ENCODE measurements around the gene SIDT1. TPM values are rescaled to one million over a fixed set of nuclear protein-coding genes. Genes with fewer than 3 reads are reported as not detected.
"Not testable (repeated sequence)": the region's sequence is repeated elsewhere in the genome, so short reads cannot be mapped to it uniquely, and the experiment has no call there.

SIDT1 gene
- polyA plus RNA-seq, 3 donors from 2014 or later: 9.5 to 33.2 (median 11.8) TPM

DNA sequence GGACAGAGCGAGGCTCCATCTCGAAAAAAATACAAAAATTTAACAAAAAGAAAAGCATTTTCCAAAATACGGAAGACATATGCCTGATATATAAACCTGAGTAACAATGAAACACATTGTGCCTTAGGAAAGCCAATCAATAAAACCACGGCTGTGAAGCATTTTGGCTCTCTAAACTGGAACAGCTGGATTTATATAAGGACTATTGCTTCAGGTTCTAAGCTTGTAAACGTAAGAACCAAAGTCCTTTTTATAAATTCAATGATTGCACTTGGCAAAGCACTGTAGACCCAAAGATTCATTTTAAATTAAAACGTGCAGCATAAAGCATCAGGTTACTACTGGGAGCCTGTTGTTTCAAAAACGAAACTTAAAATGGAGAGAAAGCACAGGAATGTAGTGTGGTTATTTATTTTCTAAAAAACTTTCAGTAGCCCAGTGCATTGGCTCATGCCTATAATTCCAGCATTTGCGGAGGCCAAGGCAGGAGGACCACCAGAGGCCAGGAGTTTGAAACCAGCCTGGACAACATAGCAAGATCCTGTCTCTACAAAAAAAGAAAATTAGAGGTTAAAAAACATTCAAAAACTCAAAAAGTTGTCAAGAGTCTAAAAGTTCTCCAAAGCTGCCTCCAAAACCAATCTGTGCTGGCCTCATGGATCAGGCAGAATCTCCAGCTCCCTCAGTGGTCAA lies 102.6 kb downstream of the SIDT1 start:
- peaks cover 0 to 2% (median 0%) of the 10 kb centered on the region in 3 donors for H3K27me3 Mint-ChIP-seq (ENCODE audit: low read depth in 3 of 3)
- no peaks in the 10 kb centered on the region for H3K9me3 Mint-ChIP-seq
- H3K4me1 Mint-ChIP-seq: no peaks in the 10 kb centered on the region
- H3K4me3 Mint-ChIP-seq: no peak overlapping the region
- H3K27ac Mint-ChIP-seq: no peak overlapping the region
- no peak for DNase-seq
- H3K36me3 Mint-ChIP-seq: peaks cover 5 to 6% (median 6%) of the 10 kb centered on the region in 3 donors

DNA sequence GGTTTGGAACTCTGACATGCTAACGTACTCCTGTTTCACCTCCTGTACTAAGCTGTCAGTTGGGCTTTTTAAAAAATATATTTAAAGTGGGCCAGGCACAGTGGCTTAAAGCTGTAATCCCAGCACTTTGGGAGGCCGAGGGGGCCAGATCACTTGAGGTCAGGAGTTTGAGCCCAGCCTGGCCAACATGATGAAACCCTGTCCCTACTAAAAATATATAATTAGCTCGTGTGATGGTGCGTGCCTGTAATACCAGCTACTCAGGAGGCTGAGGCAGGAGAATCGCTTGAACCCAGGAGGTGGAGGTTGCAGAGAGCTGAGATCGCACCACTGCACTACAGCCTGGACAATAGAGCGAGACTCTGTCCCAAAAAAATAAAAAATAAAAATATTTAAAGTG lies 103.7 kb downstream of the SIDT1 start:
- H3K4me3 Mint-ChIP-seq; DNase-seq; H3K4me1 Mint-ChIP-seq; H3K27me3 Mint-ChIP-seq (ENCODE audit: low read depth in 3 of 3); H3K9me3 Mint-ChIP-seq; H3K27ac Mint-ChIP-seq; H3K36me3 Mint-ChIP-seq: not testable (repeated sequence)

DNA sequence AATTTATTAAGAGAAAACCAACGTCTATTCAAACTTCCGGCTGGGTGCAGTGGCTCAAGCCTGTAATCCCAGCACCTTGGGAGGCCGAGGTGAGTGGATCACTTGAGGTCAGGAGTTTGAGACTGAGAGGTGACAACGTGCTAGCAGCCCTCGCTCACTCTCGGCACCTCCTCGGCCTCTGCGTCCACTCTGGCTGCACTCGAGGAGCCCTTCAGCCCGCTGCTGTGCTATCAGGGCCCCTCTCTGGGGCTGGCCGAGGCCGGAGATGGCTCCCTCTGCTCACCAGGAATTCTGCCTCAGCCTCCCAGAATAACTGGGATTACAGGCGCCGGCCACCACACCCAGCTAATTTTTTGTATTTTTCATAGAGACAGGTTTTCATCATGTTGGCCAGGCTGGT lies 105.4 kb downstream of the SIDT1 start:
- H3K4me3 Mint-ChIP-seq: no peak overlapping the region
- no peak overlapping the region for H3K27ac Mint-ChIP-seq
- no peaks in the 10 kb centered on the region for H3K9me3 Mint-ChIP-seq
- H3K4me1 Mint-ChIP-seq: no peaks in the 10 kb centered on the region
- peaks cover 0 to 1% (median 0%) of the 10 kb centered on the region in 3 donors for H3K27me3 Mint-ChIP-seq (ENCODE audit: low read depth in 3 of 3)
- peaks cover 0 to 3% (median 0%) of the 10 kb centered on the region in 3 donors for H3K36me3 Mint-ChIP-seq
- no peak for DNase-seq

DNA sequence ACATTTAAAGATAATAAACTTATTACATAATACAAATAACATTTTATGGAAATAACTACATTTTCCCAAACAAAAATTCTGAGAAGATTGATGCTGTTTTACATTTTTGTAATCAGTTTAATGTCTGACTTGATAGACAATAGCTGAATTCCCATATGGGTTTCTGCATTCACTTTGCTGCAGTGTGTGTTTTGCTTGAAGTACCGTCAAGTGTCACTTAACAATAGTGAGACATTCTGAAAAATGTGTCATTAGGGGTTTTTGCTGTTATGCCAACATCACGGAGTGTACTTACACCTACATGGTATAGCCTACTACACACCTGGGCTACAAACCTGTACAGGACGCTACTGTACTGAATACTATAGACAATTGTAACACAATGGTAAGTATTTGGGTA lies 106.6 kb downstream of the SIDT1 start:
- no peak for DNase-seq
- Mint-ChIP-seq H3K9me3 (peaks cover 0 to 1% (median 0%) of the 10 kb centered on the region in 6 donors), H3K27ac (no peak overlapping the region), H3K36me3 (peaks cover 0 to 7% (median under 1%) of the 10 kb centered on the region in 3 donors), H3K4me3 (no peak overlapping the region), H3K4me1 (no peaks in the 10 kb centered on the region), H3K27me3 (ENCODE audit: low read depth in 3 of 3) (peaks cover 0 to 3% (median 1%) of the 10 kb centered on the region in 3 donors)

DNA sequence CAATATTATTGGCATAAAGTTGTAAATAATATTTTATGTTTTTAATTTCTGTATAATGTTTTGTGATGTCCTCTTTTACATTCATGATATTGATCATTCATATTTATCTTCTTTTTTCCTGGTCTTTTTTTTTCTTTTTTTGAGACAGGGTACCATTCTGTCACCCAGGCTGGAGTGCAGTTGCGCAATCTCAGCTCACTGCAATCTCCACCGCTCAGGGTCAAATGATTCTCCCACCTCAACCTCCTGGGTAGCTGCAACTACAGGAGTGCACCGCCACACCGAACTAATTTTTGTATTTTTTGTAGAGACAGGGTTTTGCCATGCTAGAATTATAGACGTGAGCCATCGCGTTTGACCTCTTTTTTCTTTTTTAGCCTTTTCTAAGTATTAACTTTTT lies 111.2 kb downstream of the SIDT1 start:
- DNase-seq: no peak
- Mint-ChIP-seq H3K4me3 (no peak overlapping the region), H3K9me3 (peaks cover 3 to 26% (median 15%) of the 10 kb centered on the region in 6 donors), H3K27me3 (ENCODE audit: low read depth in 3 of 3) (peaks cover 0 to 3% (median 1%) of the 10 kb centered on the region in 3 donors), H3K4me1 (no peaks in the 10 kb centered on the region), H3K36me3 (peaks cover 0 to 27% (median 20%) of the 10 kb centered on the region in 3 donors), H3K27ac (no peak overlapping the region)

DNA sequence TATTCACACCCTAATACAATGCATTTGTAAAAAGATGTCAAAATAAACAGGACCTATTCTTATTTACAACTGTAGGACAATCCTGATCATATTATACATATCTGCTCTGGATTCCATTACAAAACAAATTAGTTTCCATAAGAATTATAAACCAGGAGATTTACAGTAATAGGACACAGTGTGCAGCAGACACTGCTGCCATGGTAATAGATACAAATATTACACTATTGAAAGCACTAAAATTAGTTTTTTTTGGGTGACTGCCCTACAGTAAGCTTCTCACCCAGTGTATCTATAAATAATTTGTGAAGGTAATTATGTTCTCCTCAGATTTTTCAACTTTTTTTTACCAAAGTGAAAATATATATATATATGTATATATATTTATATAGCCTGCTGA lies 116.2 kb downstream of the SIDT1 start:
- Mint-ChIP-seq H3K36me3 (peaks cover 6 to 29% (median 24%) of the 10 kb centered on the region in 3 donors), H3K9me3 (peaks cover 3 to 26% (median 15%) of the 10 kb centered on the region in 6 donors), H3K4me1 (no peaks in the 10 kb centered on the region), H3K4me3 (no peak overlapping the region), H3K27me3 (ENCODE audit: low read depth in 3 of 3) (peaks cover 0 to 3% (median 0%) of the 10 kb centered on the region in 3 donors), H3K27ac (no peak overlapping the region)
- DNase-seq: no peak

DNA sequence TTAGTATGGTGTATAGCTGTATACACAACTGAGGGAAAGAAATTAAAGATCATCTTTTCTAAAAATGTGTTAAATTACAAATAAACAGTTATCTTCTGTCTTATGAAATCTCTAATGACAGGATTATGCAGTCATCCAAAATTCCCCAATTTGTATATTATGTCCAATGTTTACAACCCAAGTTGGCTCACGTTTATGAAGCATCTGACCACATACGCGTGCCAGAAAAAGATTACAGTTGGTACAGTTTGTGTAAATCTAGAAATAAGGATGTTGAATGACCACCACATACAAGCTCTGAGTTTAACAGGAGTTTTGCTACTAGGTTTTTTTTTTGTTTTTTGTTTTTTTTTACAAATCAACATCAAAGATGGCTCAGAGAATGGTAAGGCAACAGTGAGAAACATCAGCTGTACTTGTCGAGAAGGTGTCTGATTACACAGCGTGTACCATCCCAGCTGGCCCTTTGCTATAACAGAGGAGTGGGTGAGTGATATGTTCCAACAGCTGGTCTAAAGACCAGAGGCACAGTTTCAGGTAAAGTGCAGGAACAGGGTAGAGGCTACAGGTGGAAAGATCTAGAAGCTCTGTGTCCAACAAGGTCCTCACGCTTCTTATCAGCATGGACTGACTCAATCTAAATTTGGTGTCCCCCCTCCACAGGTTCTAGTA lies 117.0 kb downstream of the SIDT1 start:
- Mint-ChIP-seq H3K36me3 (peaks cover 6 to 29% (median 21%) of the 10 kb centered on the region in 3 donors), H3K27me3 (ENCODE audit: low read depth in 3 of 3) (no peaks in the 10 kb centered on the region), H3K27ac (no peak overlapping the region), H3K9me3 (peaks cover 3 to 25% (median 13%) of the 10 kb centered on the region in 6 donors), H3K4me1 (no peaks in the 10 kb centered on the region), H3K4me3 (no peak overlapping the region)
- no peak for DNase-seq

DNA sequence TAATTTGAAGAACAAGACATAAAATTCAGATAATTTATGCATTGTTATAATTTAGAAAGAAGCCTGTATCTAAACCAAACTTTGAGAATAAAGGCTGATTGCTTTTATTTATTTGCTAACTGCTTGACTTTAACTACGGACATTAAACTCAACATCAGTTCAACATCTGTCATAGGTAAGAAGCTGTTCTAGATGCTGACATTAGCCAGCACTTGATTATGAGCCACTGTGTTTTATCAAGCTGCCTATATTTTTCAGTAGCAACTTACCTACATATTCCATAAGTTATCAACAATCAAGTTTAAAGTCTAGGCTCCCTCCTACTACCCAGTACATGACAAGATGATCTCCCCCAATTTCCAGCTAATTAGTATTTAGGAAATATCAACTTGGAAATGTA lies 122.0 kb downstream of the SIDT1 start:
- no peaks in the 10 kb centered on the region for H3K4me1 Mint-ChIP-seq
- no peak overlapping the region for H3K4me3 Mint-ChIP-seq
- no peak for DNase-seq
- peaks cover 34 to 53% (median 41%) of the 10 kb centered on the region in 3 donors for H3K36me3 Mint-ChIP-seq
- peak overlapping the region in 1 of 6 donors; percentile 53 for H3K27ac Mint-ChIP-seq
- H3K27me3 Mint-ChIP-seq (ENCODE audit: low read depth in 3 of 3): no peaks in the 10 kb centered on the region
- no peaks in the 10 kb centered on the region for H3K9me3 Mint-ChIP-seq

DNA sequence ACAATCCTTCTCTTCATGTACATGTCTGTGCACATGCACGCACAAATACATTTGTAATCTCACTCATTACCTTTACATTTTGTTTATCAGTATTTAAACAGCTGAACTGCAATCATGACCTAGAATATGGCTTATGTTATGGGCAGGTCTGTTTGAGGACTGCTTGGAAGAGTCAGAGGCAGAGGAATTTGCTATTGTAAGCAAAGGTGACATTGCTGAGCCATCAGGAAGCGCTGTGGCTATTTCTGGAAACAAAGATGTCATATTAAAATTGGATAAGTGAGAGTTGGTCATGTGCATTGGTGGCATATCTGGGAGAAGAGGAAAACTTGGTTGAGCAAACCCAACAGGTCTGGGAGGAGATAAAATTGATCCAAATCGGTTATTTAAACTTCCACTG lies 122.5 kb downstream of the SIDT1 start:
- Mint-ChIP-seq H3K9me3 (no peaks in the 10 kb centered on the region), H3K27ac (peak overlapping the region in 1 of 6 donors; percentile 53), H3K4me1 (no peaks in the 10 kb centered on the region), H3K27me3 (ENCODE audit: low read depth in 3 of 3) (no peaks in the 10 kb centered on the region), H3K4me3 (no peak overlapping the region), H3K36me3 (peaks cover 39 to 58% (median 46%) of the 10 kb centered on the region in 3 donors)
- no peak for DNase-seq

DNA sequence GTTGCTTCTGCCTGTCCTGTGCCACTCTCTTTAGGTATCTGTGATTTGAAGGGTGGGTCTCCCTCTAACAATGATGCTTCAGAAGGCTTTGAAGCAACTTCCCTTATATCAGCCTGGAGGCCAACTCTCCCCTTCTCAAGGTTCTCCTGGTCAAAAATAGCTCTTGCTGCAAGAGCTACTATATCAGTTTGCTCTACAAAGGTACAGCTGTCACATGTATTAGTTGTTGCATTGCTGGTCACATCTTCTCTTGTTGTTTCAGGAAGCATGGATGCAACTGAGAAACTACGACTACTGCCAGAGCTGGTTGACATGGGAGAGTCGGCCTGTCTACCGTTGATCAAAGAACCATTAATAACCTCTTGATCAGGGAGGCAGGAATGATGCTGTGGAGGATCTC lies 125.8 kb downstream of the SIDT1 start:
- Mint-ChIP-seq H3K4me1 (no peaks in the 10 kb centered on the region), H3K9me3 (no peaks in the 10 kb centered on the region), H3K27ac (no peak overlapping the region), H3K36me3 (peaks cover 44 to 80% (median 59%) of the 10 kb centered on the region in 3 donors), H3K27me3 (ENCODE audit: low read depth in 3 of 3) (no peaks in the 10 kb centered on the region), H3K4me3 (no peak overlapping the region)
- DNase-seq: no peak

DNA sequence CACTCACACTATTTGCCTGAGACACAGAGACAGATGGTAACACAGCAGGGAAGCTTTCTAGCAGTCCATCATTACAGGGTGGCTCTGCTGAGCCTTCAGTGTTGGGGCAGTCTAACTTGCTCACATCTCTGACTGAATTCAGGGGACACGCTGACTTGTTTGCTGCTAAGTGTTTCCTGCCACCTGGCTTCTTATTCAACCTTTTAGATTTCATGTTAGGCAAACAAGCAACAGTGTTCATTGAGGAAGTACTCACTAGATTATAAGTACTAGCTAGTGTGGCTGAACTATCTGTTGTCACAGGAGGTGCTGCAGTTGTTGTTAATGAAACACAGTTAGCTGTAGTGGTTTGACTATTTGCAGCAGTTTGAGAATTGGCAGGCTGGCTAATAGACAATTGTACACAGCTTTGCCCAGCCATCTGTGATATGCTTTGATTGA lies 126.8 kb downstream of the SIDT1 start:
- Mint-ChIP-seq H3K9me3 (no peaks in the 10 kb centered on the region), H3K4me1 (peaks cover 0 to 6% of the 10 kb centered on the region in 2 donors), H3K27me3 (ENCODE audit: low read depth in 3 of 3) (no peaks in the 10 kb centered on the region), H3K4me3 (no peak overlapping the region), H3K36me3 (peaks cover 49 to 85% (median 60%) of the 10 kb centered on the region in 3 donors), H3K27ac (no peak overlapping the region)
- no peak for DNase-seq

DNA sequence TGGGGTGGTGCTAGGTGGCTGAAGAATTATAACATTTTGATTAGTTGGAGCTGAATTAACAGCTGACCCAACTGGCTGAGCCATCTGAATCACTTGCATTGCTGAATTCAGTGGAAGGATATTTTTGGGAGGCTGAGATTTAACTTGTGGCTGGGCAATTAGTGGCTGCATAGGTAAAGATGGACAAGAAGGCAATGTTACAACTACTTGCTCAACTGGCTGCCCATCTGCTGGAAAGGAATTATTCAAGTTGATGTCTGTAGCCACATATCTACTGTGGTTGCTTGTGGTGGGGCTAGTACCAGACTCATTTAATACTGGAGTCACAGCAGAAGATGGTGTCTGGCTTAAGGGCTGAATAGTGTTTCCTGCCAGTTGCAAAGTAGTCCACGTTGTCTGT lies 127.6 kb downstream of the SIDT1 start:
- no peak overlapping the region for H3K27ac Mint-ChIP-seq
- peaks cover 0 to 2% (median 0%) of the 10 kb centered on the region in 3 donors for H3K27me3 Mint-ChIP-seq (ENCODE audit: low read depth in 3 of 3)
- no peak for DNase-seq
- no peaks in the 10 kb centered on the region for H3K9me3 Mint-ChIP-seq
- H3K4me3 Mint-ChIP-seq: no peak overlapping the region
- H3K4me1 Mint-ChIP-seq: peaks cover 7 to 15% of the 10 kb centered on the region in 2 donors
- peaks cover 52 to 89% (median 66%) of the 10 kb centered on the region in 3 donors for H3K36me3 Mint-ChIP-seq

DNA sequence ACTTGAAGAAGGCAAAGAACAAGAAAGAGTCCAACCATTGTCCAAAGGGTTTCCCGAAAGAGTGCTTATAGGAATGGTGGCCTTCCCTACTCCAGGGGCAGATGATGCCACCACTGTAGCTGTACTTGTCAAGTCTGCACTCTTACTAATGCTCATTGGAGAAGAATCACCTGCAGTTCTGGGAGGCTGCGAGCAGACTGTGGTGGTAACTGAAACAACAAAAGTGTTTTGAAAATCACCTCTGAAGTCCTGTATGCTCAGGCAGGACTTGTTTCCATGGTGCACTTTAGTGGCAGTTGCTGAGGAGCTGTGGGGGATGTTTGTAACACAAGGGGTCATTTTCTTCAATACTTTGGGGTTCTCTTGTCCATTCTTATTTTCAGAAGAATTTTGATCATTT lies 128.1 kb downstream of the SIDT1 start:
- no peaks in the 10 kb centered on the region for H3K9me3 Mint-ChIP-seq
- peak overlapping the region in 1 of 6 donors; percentile 1 for H3K27ac Mint-ChIP-seq
- H3K36me3 Mint-ChIP-seq: peaks cover 51 to 87% (median 64%) of the 10 kb centered on the region in 3 donors

DNA sequence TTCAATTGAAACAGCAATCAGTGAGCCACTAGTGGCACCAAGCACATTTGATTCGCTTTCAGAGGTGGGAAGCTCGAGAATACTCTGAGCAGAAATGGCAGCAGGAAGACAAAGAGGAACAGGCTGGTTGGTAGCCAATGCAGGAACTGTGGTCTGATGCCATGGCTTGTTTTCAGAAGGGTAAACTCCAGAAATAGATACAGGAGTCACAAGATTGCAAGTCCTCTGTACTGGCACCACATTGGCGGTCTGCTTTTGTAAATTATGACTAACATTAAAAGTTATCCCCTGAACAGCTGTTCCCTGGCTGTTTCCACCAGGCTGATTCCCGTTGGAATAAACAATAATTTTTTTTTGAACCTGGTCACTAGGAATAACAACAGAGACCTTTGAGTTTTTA lies 128.5 kb downstream of the SIDT1 start:
- Mint-ChIP-seq H3K9me3 (no peaks in the 10 kb centered on the region), H3K27ac (peak overlapping the region in 1 of 6 donors; percentile 1), H3K36me3 (peaks cover 48 to 82% (median 60%) of the 10 kb centered on the region in 3 donors), H3K27me3 (ENCODE audit: low read depth in 3 of 3) (peaks cover 0 to 2% (median 0%) of the 10 kb centered on the region in 3 donors), H3K4me1 (peaks cover 12 to 19% of the 10 kb centered on the region in 2 donors), H3K4me3 (no peak overlapping the region)
- DNase-seq: no peak

More for the DNA sequence above, 128.1 kb downstream of the SIDT1 start:
- H3K4me3 Mint-ChIP-seq: no peak overlapping the region
- peaks cover 0 to 2% (median 0%) of the 10 kb centered on the region in 3 donors for H3K27me3 Mint-ChIP-seq (ENCODE audit: low read depth in 3 of 3)
- peaks cover 9 to 19% of the 10 kb centered on the region in 2 donors for H3K4me1 Mint-ChIP-seq
- no peak for DNase-seq

All from immature natural killer cell (primary cell).